A673 (cell line): ENCODE measurements around the gene PALD1. TPM values are rescaled to one million over a fixed set of nuclear protein-coding genes. Genes with fewer than 3 reads are reported as not detected.
A peak's percentile ranks its signal among the peaks of the same experiment; 100 is the strongest.

Experiments used
- BruUV-seq: library from RNA; stranded (reverse); fragments of 400-500 nt; replicated peaks from 2 replicates; lab custom pipeline; 2021; lab: Mats Ljungman, UMichigan
- CTCF ChIA-PET: fragments of 300-600 bp; sonication (Branson Sonifier 250); formaldehyde crosslinking; loops from one replicate; lab custom pipeline; 2022; ENCODE audit warnings: antibody characterized with exemption; lab: Charles Lee
- POLR2A ChIA-PET: fragments of 300-600 bp; sonication (Branson Sonifier 250); formaldehyde crosslinking; loops from one replicate; lab custom pipeline; 2022; ENCODE audit warnings: antibody characterized with exemption; ENCODE audit not compliant: low non-redundant PET; lab: Charles Lee
- DNase-seq: peaks from one replicate; pipeline ENCODE4 v3.0.0-alpha.2; 2015; ENCODE audit warnings: low spot score
- H3K27ac ChIP-seq: fragments of 200-600 bp; sonication (generic); 2 replicates; pipeline ENCODE4 v1.5.1; 2016; ENCODE audit warnings: mixed run types, low read depth, mild to moderate bottlenecking, mixed read lengths, antibody characterized with exemption, low read length; ENCODE audit not compliant: poor library complexity, severe bottlenecking
- H3K27me3 ChIP-seq: fragments of 200-600 bp; sonication (generic); replicated peaks from 2 replicates; pipeline ENCODE4 v1.6.1; 2017; ENCODE audit warnings: mixed run types, low read depth, mild to moderate bottlenecking, mixed read lengths, antibody characterized with exemption, low read length; ENCODE audit not compliant: insufficient read depth, poor library complexity
- H3K36me3 ChIP-seq: fragments of 200-600 bp; sonication (generic); 2 replicates; pipeline ENCODE4 v1.6.1; 2016; ENCODE audit warnings: mixed run types, mild to moderate bottlenecking, mixed read lengths, antibody characterized with exemption, low read length; ENCODE audit not compliant: insufficient read depth, poor library complexity, severe bottlenecking
- H3K4me1 ChIP-seq: fragments of 200-600 bp; sonication (generic); 2 replicates; pipeline ENCODE4 v1.6.1; 2017; ENCODE audit warnings: mixed run types, mild to moderate bottlenecking, mixed read lengths, antibody characterized with exemption, low read length; ENCODE audit not compliant: insufficient read depth, poor library complexity, severe bottlenecking
- H3K4me3 ChIP-seq: fragments of 200-600 bp; sonication (generic); 2 replicates; pipeline ENCODE4 v1.5.1; 2016; ENCODE audit warnings: low read depth, mixed run types, mild to moderate bottlenecking, mixed read lengths, low read length; ENCODE audit not compliant: poor library complexity, severe bottlenecking
- H3K9me3 ChIP-seq: fragments of 200-600 bp; sonication (generic); 2 replicates; pipeline ENCODE4 v1.6.1; 2016; ENCODE audit warnings: mixed run types, low read depth, mild to moderate bottlenecking, mixed read lengths, antibody characterized with exemption, low read length; ENCODE audit not compliant: poor library complexity, severe bottlenecking
- CTCF ChIP-seq: fragments of 300-800, 200-600 bp; sonication (generic); conservative IDR thresholded peaks from 2 replicates; pipeline ENCODE4 v1.5.1; 2017; ENCODE audit warnings: low read depth, mild to moderate bottlenecking, antibody characterized with exemption, low read length, moderate library complexity, mixed read lengths
- EZH2 ChIP-seq: fragments of 200-600 bp; sonication (generic); IDR thresholded peaks from 2 replicates; pipeline ENCODE4 v1.6.1; 2017; ENCODE audit warnings: borderline replicate concordance, low read depth, mild to moderate bottlenecking, mixed read lengths, antibody characterized with exemption, low read length; ENCODE audit not compliant: poor library complexity, severe bottlenecking
- intact Hi-C: fragments of 100-400 bp; cut with micrococcal nuclease; formaldehyde crosslinking; loops from one replicate; pipeline ENCODE4 v1.10.0; 2022; ENCODE audit not compliant: unreplicated experiment
- total RNA-seq: library from RNA; stranded (reverse); gene quantifications from 2 replicates; pipeline ENCODE4 v1.2.3, GENCODE V29; 2021

The PALD1 gene
- total RNA-seq, 1 experiment from 2014 or later: 9.0 TPM

GRCh38 chr10:70551466-70551865 is 72.9 kb downstream of the PALD1 start:
- peak; percentile 79 for DNase-seq
- CTCF ChIA-PET: interaction anchor here (0.7 to 1.1 kb wide), 2 partner anchors 207 to 330 kb away, joined by 3 to 4 read pairs; no protein-coding TSS in a partner anchor
- H3K27me3 ChIP-seq: no peaks in the 10 kb centered on the region
- intact Hi-C loops: loop anchor here (10.0 kb wide), 2 partner anchors 123 to 733 kb away; partner anchors contain the start of gene ADAMTS14
- no peaks in the 10 kb centered on the region for H3K36me3 ChIP-seq
- no peak overlapping the region for H3K4me3 ChIP-seq
- peak overlapping the region; percentile 57 for H3K27ac ChIP-seq
- TF ChIP-seq CTCF (peak; percentile 28; the same call in 1 of the 2 replicates), EZH2 (no peak)
- BruUV-seq: no TSS peak
- POLR2A ChIA-PET: no interaction called here
- no peaks in the 10 kb centered on the region for H3K9me3 ChIP-seq
- H3K4me1 ChIP-seq: peaks cover 31% of the 10 kb centered on the region

GRCh38 chr10:70551971-70552422 is 73.4 kb downstream of the PALD1 start:
- intact Hi-C loops: loop anchor here (10.0 kb wide), 2 partner anchors 123 to 733 kb away; partner anchors contain the start of gene ADAMTS14
- Histone ChIP-seq H3K4me3 (no peak overlapping the region), H3K27ac (peak overlapping the region; percentile 57), H3K4me1 (peaks cover 31% of the 10 kb centered on the region), H3K36me3 (no peaks in the 10 kb centered on the region), H3K9me3 (no peaks in the 10 kb centered on the region), H3K27me3 (no peaks in the 10 kb centered on the region)
- TF ChIP-seq CTCF (no peak), EZH2 (no peak)
- no TSS peak for BruUV-seq
- ChIA-PET POLR2A (no interaction called here), CTCF (interaction anchor here (0.7 to 1.1 kb wide), 2 partner anchors 207 to 331 kb away, joined by 3 to 4 read pairs; no protein-coding TSS in a partner anchor)
- peak; percentile 54 for DNase-seq

GRCh38 chr10:70552586-70552985 is 74.0 kb downstream of the PALD1 start:
- intact Hi-C loops: loop anchor here (10.0 kb wide), 2 partner anchors 122 to 732 kb away; partner anchors contain the start of gene ADAMTS14
- DNase-seq: no peak
- H3K27ac ChIP-seq: peak overlapping the region; percentile 57
- no peaks in the 10 kb centered on the region for H3K36me3 ChIP-seq
- ChIA-PET CTCF (no interaction called here), POLR2A (no interaction called here)
- no peaks in the 10 kb centered on the region for H3K9me3 ChIP-seq
- H3K27me3 ChIP-seq: no peaks in the 10 kb centered on the region
- no peak overlapping the region for H3K4me3 ChIP-seq
- BruUV-seq: no TSS peak
- TF ChIP-seq EZH2 (no peak), CTCF (no peak)
- peaks cover 31% of the 10 kb centered on the region for H3K4me1 ChIP-seq
